ENCODE data around the gene OGFOD3.

DNA sequence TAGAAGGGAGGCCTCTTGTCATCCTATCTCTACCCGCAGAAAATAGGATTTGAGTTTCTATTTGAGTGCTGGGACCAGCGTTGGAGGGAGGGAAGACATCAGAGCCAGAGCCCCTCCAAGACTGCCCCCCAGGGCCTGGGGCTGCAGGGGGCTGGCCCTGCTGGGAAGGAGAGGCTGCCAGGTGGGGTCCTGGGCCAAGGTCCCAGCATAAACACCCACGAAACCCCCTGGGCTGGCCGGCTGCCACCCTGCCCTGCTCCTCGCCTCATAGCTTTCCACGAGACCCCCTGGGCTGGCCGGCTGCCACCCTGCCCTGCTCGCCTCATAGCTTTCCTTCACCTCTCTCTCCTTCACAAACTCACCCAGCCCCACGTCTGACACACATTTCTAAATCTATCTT, 70.0 kb downstream of the OGFOD3 start:
- TF ChIP-seq, protein P1, sequence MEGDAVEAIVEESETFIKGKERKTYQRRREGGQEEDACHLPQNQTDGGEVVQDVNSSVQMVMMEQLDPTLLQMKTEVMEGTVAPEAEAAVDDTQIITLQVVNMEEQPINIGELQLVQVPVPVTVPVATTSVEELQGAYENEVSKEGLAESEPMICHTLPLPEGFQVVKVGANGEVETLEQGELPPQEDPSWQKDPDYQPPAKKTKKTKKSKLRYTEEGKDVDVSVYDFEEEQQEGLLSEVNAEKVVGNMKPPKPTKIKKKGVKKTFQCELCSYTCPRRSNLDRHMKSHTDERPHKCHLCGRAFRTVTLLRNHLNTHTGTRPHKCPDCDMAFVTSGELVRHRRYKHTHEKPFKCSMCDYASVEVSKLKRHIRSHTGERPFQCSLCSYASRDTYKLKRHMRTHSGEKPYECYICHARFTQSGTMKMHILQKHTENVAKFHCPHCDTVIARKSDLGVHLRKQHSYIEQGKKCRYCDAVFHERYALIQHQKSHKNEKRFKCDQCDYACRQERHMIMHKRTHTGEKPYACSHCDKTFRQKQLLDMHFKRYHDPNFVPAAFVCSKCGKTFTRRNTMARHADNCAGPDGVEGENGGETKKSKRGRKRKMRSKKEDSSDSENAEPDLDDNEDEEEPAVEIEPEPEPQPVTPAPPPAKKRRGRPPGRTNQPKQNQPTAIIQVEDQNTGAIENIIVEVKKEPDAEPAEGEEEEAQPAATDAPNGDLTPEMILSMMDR (IDR thresholded peaks at IDR 0.05) = no peak
- TF ChIP-seq POLR2A (IDR thresholded peaks at IDR 0.05) = no peak
